Coronary artery (tissue), 2 donors: ENCODE results near the gene RBM46.
"Not testable (repeated sequence)": the region's sequence is repeated elsewhere in the genome, so short reads cannot be mapped to it uniquely, and the experiment has no call there.

Experiments
- DNase-seq: peaks from one replicate; pipeline ENCODE4 v3.0.0-alpha.2; 2017; ENCODE audit warnings: low spot score
- H3K27ac ChIP-seq, 2 donors: fragments of 200-600 bp; sonication (generic); one replicate each; pipeline ENCODE4 v1.5.1; 2016 to 2019
- H3K4me3 ChIP-seq: fragments of 200-600 bp; sonication (generic); 2 replicates; pipeline ENCODE4 v1.5.1; 2016; ENCODE audit warnings: mild to moderate bottlenecking, moderate library complexity
- CTCF ChIP-seq: fragments of 200-600 bp; sonication (generic); IDR thresholded peaks from one replicate; pipeline ENCODE4 v1.5.1; 2019; ENCODE audit warnings: antibody characterized with exemption

Gene RBM46

GRCh38 chr4:154869301-154869700 is 88.2 kb downstream of the RBM46 start:
- TF ChIP-seq CTCF = no peak

DNA sequence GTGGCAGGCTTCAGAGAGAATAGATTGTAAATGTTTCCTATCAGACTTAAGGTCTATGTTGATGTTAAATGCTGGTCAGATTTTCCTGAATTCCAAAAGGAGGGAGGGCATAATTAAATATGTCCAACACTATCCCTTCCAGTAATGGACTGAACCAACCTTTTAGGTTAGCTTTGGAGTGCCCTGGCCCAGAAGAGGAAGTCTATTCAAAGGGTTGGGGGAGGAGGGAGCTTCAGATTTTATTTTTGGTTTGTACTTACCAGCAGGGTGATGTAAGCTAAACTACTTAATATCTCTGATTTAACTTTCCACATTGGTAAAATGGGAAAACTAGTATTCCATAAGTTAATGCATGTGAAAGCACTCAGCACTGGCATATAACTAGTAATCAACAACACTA is 91.1 kb downstream of the RBM46 start:
- H3K27ac ChIP-seq = no peak overlapping the region
- H3K4me3 ChIP-seq = no peak overlapping the region
- no peak for DNase-seq
- no peak for TF ChIP-seq CTCF

More at GRCh38 chr4:154869301-154869700, 88.2 kb downstream of the RBM46 start:
- H3K4me3 ChIP-seq = no peak overlapping the region
- H3K27ac ChIP-seq = no peak overlapping the region
- no peak for DNase-seq

- H3K4me3 ChIP-seq, H3K27ac ChIP-seq, DNase-seq: not testable (repeated sequence)
Measured at GRCh38 chr4:154874049-154874448, 93.0 kb downstream of the RBM46 start.

- no peak for DNase-seq
- no peak for TF ChIP-seq CTCF
- H3K4me3 ChIP-seq = no peak overlapping the region
- H3K27ac ChIP-seq = no peak overlapping the region
Measured at GRCh38 chr4:154877110-154877760, 96.2 kb downstream of the RBM46 start.
